GM23248 (cell line): Measurements from ENCODE around the gene SMARCE1.

Experiments
- EZH2 ChIP-seq: fragments of 200-600 bp; sonication (generic); IDR thresholded peaks from 2 replicates; pipeline ENCODE4 v1.6.1; 2018; ENCODE audit warnings: antibody characterized with exemption, mild to moderate bottlenecking; ENCODE audit not compliant: insufficient read depth, poor library complexity, severe bottlenecking
- EZH2phosphoT487 ChIP-seq: fragments of 200-600 bp; sonication (generic); IDR thresholded peaks from 2 replicates; pipeline ENCODE4 v1.6.1; 2018; ENCODE audit warnings: antibody characterized with exemption, moderate library complexity, mild to moderate bottlenecking, low read depth; ENCODE audit not compliant: insufficient read depth

DNA sequence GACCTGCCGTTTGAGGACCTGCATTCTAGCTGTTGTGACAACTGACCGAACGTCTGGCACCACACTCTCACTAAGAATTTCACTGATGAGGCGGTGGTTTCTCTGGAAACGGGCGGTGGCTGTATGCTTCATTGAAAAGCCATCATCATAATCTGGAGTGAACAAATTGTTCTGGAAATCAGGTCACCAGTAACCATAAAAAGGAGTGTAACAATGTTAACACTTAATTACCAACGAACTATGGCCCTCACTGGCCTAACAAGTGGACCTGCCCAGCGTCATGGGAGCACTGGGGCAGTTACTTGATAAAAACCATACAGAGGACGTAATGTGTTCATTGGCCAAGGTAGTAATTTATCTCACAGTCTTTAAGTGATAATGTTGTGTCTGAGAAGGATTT lies 15.4 kb downstream of the SMARCE1 start:
- TF ChIP-seq EZH2 (no peak), EZH2phosphoT487 (no peak)
